K562 (cell line): ENCODE measurements around the gene BICDL1. TPM values are rescaled to one million over a fixed set of nuclear protein-coding genes. Genes with fewer than 3 reads are reported as not detected.

Experiments used
- HDAC1 ChIP-seq, 2 experiments: fragments of 450-650 bp; IDR thresholded peaks; 2 replicates each; pipeline ENCODE4 v1.6.1; 2016 to 2017; ENCODE audit warnings: inconsistent platforms in 1 of 2, mild to moderate bottlenecking in 1 of 2, moderate library complexity in 1 of 2
- HNRNPUL1 ChIP-seq: fragments of 200-400 bp; formaldehyde crosslinking; IDR thresholded peaks from 2 replicates; pipeline ENCODE4 v1.6.1; 2017; ENCODE audit warnings: low read length
- NFATC3 ChIP-seq: fragments of 450-650 bp; IDR thresholded peaks from 2 replicates; pipeline ENCODE4 v1.6.1; 2017; ENCODE audit warnings: mild to moderate bottlenecking
- PPARD ChIP-seq: fragments of 250-450 bp; sonication (Bioruptor Pico); IDR thresholded peaks from 2 replicates; pipeline ENCODE4 v1.8.0; 2022; ENCODE audit warnings: inconsistent platforms, mild to moderate bottlenecking, moderate library complexity
- SREBF1 ChIP-seq: fragments of 150-350 bp; IDR thresholded peaks from 2 replicates; pipeline ENCODE4 v1.6.1; 2014; ENCODE audit warnings: antibody characterized with exemption, low read depth, low read length, borderline replicate concordance
- TEAD4 ChIP-seq, 2 experiments: sonication (generic) in 1 of 2; formaldehyde crosslinking in 1 of 2; IDR thresholded peaks; 2 replicates each; pipeline versions ENCODE4 v1.6.1 to v1.8.0; 2012 to 2022; ENCODE audit warnings: borderline replicate concordance in 1 of 2, inconsistent platforms in 1 of 2, low read length in 1 of 2, mild to moderate bottlenecking in 1 of 2, missing genetic modification reagents in 1 of 2
- ZBTB40 ChIP-seq, 2 experiments: fragments of 450-650 bp in 1 of 2; sonication (generic) in 1 of 2; formaldehyde crosslinking in 1 of 2; IDR thresholded peaks; 2 replicates each; pipeline versions ENCODE4 v1.7.1 to v1.9.0; 2016 to 2022; ENCODE audit warnings: inconsistent platforms in 1 of 2, mild to moderate bottlenecking in 1 of 2, missing genetic modification reagents in 1 of 2
- ZFPM2 ChIP-seq: fragments of 250-450 bp; sonication (Bioruptor Pico); IDR thresholded peaks from 2 replicates; pipeline ENCODE4 v1.5.1; 2022; ENCODE audit warnings: mild to moderate bottlenecking
- ZNF121 ChIP-seq: sonication (generic); formaldehyde crosslinking; conservative IDR thresholded peaks from 2 replicates; pipeline ENCODE4 v1.8.0; 2022; ENCODE audit warnings: missing genetic modification reagents
- ZNF324 ChIP-seq: fragments of 250-450 bp; sonication (Bioruptor Pico); IDR thresholded peaks from 2 replicates; pipeline ENCODE4 v1.4.0; 2020; ENCODE audit warnings: mild to moderate bottlenecking
- polyA plus RNA-seq, 8 experiments: library from polyadenylated mRNA; depleted of rRNA in 4 of 8; stranded (reverse) in 5 of 8; unstranded in 3 of 8; fragments of >200 nt; fragmentation: Nextera tagmentation in 2 of 8; fragmentation: Illumina TruSeq in 1 of 8; extraction: Ambion mirVana in 2 of 8; extraction: Trizol in 1 of 8; gene quantifications; 2 replicates each; pipeline versions ENCODE4 v1.2.1 to v1.2.3, GENCODE V29; 2011 to 2014; ENCODE audit warnings: inconsistent platforms in 1 of 8, missing spikeins in 1 of 8
- total RNA-seq, 7 experiments: library from RNA; depleted of rRNA in 6 of 7; stranded (reverse); fragments of >200 nt in 6 of 7; fragmentation: Illumina TruSeq in 2 of 7; extraction: Trizol in 2 of 7; gene quantifications; 2 replicates each; pipeline versions ENCODE4 v1.2.1 to v1.2.3, GENCODE V29; 2011 to 2021; ENCODE audit warnings: low replicate concordance in 1 of 7
- TF ChIP-seq, protein P1 (sequence below): fragments of 250-450 bp; sonication (Bioruptor Pico); IDR thresholded peaks from 2 replicates; pipeline ENCODE4 v1.8.0; 2021; ENCODE audit warnings: moderate library complexity, mild to moderate bottlenecking, inconsistent platforms
- TF ChIP-seq, protein P2 (sequence below): fragments of 250-450 bp; sonication (Bioruptor Pico); IDR thresholded peaks from 2 replicates; pipeline ENCODE4 v1.5.0; 2020; ENCODE audit warnings: mild to moderate bottlenecking
- TF ChIP-seq, protein P3 (sequence below): sonication (generic); formaldehyde crosslinking; IDR thresholded peaks from 2 replicates; pipeline ENCODE4 v1.8.0; 2022; ENCODE audit warnings: missing genetic modification reagents, mild to moderate bottlenecking, moderate library complexity, borderline replicate concordance

The BICDL1 gene
- total and polyA plus RNA-seq, 9 of the 15 experiments (the other 6 are each of a cell fraction or from before 2014, with no cell fraction given), result 0.06 to 2.0 (median 0.58) TPM

DNA sequence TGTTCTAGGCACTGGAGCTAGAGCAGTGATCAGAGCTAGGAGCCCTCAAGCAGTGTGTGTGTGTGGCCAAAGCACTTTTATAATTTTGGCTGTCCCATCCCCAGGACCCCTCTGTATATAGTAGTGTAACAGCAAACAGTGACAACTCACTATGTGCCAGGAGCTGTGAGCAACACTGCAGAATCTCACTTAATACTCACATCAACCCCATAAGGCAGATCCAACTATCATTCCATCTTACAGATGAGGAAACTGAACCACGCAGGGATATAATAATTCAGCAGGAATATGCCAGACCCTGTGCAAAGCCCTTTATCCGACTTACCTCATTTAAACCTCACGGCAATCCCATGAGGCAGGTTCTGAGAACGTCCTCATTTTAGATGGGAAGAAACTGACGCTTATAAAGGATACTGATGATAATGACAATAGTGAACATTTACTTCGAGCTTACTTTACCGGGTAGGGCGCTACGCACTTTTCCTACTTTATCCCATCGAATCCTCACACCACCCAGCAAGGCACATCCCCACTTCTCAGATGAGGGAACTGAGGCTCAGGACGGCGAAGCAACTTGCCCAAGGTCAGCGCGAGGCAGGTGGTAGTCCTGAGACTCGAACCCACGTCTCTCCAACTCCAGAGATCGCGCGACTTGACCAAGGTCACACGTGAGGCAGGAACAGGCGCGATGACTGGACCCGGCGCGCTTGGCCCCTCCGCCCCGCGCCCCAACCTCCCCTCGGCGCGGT lies 126.8 kb downstream of the BICDL1 start (continued):
- TF ChIP-seq ZBTB40 (IDR thresholded peaks at IDR 0.05) (peak; percentile 49; the same call in 1 of the 2 replicates), ZBTB40 (CRISPR knock-in tag; IDR thresholded peaks at IDR 0.05) (no peak), ZNF324 (CRISPR knock-in tag) (no peak), HNRNPUL1 (no peak), TEAD4 (IDR thresholded peaks at IDR 0.05; ENCODE audit: low read length) (0 out of 2 replicates have a peak, but pooled peaks have one; percentile 25), TEAD4 (CRISPR knock-in tag; IDR thresholded peaks at IDR 0.05; ENCODE audit: borderline replicate concordance) (no peak), NFATC3 (no peak), ZFPM2 (CRISPR knock-in tag) (no peak), PPARD (CRISPR knock-in tag) (no peak), HDAC1 (IDR thresholded peaks at IDR 0.05) (no peak), ZNF121 (CRISPR knock-in tag) (no peak), SREBF1 (no peak)
- TF ChIP-seq, protein P1, sequence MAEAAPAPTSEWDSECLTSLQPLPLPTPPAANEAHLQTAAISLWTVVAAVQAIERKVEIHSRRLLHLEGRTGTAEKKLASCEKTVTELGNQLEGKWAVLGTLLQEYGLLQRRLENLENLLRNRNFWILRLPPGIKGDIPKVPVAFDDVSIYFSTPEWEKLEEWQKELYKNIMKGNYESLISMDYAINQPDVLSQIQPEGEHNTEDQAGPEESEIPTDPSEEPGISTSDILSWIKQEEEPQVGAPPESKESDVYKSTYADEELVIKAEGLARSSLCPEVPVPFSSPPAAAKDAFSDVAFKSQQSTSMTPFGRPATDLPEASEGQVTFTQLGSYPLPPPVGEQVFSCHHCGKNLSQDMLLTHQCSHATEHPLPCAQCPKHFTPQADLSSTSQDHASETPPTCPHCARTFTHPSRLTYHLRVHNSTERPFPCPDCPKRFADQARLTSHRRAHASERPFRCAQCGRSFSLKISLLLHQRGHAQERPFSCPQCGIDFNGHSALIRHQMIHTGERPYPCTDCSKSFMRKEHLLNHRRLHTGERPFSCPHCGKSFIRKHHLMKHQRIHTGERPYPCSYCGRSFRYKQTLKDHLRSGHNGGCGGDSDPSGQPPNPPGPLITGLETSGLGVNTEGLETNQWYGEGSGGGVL (CRISPR knock-in tag), result no peak
- TF ChIP-seq, protein P2, sequence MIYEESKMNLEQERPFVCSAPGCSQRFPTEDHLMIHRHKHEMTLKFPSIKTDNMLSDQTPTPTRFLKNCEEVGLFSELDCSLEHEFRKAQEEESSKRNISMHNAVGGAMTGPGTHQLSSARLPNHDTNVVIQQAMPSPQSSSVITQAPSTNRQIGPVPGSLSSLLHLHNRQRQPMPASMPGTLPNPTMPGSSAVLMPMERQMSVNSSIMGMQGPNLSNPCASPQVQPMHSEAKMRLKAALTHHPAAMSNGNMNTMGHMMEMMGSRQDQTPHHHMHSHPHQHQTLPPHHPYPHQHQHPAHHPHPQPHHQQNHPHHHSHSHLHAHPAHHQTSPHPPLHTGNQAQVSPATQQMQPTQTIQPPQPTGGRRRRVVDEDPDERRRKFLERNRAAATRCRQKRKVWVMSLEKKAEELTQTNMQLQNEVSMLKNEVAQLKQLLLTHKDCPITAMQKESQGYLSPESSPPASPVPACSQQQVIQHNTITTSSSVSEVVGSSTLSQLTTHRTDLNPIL (CRISPR knock-in tag), result no peak
- TF ChIP-seq, protein P3, sequence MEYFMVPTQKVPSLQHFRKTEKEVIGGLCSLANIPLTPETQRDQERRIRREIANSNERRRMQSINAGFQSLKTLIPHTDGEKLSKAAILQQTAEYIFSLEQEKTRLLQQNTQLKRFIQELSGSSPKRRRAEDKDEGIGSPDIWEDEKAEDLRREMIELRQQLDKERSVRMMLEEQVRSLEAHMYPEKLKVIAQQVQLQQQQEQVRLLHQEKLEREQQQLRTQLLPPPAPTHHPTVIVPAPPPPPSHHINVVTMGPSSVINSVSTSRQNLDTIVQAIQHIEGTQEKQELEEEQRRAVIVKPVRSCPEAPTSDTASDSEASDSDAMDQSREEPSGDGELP (CRISPR knock-in tag), result no peak
